ENCODE measurements around the gene NPLOC4.

NPLOC4 gene

DNA sequence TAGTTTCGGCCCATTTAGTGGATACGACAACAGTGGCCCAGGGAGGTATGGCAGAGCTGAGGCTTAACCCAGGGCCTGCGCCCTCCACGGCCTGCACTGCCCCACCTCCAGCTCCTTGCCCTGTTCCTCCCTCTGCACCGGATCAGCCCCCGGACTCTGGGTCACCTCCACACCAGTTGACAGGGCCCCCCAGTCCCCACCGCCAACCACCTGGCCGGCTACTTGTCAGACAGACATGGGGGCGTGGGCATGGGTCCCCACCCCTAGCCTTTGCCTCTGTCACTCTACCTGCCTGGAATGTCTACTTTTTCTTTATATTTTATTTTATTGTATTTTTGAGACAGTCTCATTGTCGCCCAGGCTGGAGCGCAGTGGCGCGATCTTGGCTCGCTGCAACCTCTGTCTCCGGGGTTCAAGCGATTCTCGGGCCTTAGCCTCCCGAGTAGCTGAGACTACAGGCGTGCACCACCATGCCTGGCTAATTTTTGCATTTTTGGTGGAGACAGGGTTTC, 121.3 kb downstream of the NPLOC4 start:
- DNase-seq: no peak

DNA sequence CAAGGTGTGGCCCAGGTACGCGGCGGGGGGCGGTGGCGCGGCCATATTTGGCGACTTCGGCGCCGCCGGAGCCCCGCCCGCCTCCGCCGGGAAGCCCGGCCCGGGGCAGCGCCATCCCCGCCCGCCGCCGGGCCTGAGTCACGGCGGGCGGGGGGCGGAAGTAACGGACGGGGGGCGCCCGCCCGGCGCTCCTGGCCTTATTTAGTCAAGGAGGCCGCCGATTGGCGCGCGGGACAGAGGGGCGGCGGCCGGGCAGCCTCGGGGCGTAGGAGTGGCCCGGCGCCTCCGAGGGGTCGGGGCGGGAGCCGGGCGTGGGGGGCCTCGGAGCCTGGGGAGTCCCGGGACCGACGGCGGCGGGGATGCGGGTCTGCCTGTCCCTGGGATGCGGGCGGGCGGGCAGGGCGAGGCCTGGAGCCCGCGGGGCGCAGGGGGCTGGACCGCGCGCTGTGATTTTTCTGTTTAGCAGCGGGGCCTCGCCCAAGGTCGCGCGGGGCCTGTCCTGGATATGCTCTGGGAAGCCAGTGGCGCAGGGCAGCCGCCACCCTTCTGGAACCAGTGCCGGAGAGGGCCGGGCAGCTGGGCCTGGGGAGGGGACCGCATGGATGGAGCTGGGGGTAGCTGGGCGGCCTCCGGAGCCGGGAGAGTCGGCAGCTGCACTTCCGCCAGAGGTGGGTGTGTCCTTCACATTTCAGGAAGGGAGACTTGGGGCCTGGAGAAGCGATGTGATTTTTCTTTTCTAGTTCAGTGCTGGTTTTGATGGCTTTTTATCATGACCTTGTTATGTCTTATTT, 122.0 kb downstream of the NPLOC4 start:
- DNase-seq: peak; percentile 59

DNA sequence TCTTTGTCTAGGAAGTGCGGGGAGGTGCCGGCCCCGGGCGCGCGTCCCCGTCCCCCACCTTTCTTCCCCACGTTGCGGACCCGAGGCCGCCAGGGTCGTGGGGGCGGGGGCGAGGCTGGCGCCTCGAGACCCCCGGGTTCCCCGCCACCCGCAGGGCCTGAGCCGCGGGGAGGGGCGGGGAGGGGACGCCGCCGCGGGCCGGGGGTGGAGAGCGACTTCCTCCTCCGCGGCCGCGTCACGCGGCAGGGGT, 122.5 kb downstream of the NPLOC4 start:
- no peak for DNase-seq

DNA sequence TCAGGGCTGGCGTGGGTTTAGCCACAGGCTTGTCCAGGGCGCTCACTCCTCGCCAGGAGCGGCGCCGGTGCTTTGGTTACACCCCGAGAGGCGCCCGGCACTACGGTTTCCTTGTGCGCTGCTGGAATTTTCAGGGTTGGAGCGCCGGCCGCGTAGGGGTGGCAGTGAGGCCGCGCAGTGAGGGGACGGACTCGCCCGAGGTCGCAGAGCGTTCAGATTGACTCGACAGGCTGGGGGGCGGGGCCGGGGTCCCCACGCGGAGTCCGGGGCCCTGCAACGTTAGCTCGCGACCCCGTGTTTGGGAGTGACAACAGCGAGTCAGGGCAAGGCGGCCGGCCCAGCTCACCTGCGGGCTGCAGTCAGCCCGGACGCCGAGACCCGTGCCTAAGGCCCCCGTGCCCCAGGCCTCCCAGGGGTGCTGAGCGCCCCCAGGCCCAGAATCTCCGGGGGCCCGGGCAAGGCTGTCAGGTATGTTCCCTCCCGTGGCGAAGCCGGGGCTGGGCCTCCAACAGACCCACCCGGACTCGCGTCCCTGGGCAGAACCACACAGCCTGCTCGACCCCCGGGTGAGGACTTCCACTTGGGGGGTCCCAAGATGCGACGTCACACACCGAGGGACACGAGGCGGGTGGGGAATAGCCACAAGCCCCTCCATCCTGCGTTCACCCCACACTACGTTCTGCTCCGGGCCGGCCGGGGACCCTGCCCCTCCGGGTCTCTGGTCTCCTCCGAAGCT, 123.0 kb downstream of the NPLOC4 start:
- peak; percentile 52 for DNase-seq

DNA sequence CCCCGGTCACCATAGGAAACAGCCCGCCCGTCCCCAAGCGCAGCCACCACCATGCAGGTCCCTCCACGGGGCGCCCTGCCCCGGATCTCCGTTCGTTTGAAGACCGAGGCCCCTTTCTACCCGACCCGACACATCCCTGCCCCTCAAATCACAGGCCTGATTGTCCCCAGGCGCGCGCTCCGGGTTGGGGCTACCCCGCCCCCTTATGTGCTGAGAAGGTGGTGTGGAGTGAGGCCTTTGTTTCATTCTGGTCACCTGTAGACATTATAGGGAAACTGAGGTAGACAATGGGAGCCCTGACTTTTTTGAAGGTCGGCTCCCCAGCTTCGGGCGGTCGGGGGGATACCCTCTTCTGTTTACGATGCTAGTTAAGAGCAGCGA, 123.5 kb downstream of the NPLOC4 start:
- no peak for DNase-seq

DNA sequence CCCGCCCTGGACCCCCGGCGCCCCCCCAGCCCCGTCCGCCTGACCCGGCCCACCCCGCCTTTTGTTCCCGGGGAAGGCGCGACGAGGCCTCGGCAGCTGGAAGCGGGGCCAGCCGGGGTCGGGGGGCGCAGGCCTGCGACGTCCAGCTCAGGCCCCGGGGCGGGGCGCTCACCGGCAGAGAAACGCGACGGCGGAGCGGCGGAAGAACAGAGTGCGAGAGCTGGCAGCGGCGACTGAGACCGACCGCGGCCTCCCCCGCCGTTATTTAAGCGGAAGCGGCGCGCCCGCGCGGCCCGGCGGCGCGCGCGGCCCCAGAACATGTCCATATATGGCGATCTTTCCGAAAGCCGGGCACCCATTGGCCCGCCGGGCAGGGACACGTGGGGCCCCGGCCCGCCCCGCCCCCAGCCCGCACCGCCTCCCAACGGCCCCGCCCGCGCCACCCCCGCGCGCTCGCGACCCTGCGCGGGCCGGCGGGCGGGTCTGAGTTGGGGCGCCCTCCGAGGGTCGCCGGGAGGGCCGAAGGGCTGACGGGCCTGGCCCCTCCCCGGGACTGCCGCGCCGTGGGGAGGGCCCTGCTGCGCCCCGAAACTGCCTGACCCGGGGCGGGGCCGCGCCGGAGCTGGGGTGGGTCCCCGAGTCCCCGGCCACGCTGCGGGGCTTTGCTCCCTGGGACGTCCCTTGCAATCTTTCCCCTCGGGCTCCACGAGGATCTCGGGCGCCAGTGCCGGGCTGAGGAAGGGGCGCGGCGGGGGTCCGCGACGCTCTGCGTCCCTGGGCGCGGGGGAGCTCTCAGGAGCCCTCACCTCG, 124.1 kb downstream of the NPLOC4 start, which contains the start of gene ACTG1:
Gene ACTG1 (minus strand): TSS at position 238 of the 810 bp plus-strand sequence. CDS start 445 bp downstream, outside the sequence.
- DNase-seq: peak; percentile 84

DNA sequence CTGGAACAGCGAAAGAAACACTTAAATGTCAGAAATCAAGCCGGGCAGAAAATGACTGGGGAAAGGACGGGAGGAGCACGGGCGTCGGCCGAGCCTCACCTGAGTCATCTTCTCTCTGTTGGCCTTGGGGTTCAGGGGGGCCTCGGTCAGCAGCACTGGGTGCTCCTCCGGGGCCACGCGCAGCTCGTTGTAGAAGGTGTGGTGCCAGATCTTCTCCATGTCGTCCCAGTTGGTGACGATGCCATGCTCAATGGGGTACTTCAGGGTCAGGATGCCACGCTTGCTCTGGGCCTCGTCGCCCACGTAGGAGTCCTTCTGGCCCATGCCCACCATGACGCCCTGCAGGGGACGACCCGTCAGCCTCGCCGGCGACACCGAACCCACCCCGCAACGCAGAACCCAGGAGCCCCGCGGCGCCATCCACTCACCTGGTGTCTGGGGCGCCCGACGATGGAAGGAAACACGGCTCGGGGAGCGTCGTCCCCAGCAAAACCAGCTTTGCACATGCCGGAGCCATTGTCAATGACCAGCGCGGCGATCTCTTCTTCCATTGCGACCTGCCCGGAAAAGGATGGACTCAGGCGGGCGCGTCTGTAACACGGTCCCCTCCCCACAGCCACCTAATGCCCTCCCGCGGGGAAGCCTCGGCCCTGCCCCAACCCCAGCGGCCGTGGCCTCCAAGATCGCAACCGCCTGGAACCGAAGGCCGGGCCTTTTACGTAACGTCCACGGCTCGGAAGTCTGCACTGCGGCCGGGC, 124.9 kb downstream of the NPLOC4 start:
- DNase-seq: no peak

DNA sequence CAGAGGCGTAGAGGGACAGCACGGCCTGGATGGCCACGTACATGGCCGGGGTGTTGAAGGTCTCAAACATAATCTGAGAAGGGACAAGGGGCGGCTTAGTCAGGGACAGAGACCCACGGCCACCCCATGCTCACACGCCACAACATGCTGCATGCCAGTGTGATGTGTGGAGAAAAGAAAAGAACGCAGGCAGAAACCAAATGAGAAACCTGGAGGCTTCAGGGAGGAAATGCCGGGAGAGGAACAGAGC, 125.4 kb downstream of the NPLOC4 start:
- DNase-seq: no peak

DNA sequence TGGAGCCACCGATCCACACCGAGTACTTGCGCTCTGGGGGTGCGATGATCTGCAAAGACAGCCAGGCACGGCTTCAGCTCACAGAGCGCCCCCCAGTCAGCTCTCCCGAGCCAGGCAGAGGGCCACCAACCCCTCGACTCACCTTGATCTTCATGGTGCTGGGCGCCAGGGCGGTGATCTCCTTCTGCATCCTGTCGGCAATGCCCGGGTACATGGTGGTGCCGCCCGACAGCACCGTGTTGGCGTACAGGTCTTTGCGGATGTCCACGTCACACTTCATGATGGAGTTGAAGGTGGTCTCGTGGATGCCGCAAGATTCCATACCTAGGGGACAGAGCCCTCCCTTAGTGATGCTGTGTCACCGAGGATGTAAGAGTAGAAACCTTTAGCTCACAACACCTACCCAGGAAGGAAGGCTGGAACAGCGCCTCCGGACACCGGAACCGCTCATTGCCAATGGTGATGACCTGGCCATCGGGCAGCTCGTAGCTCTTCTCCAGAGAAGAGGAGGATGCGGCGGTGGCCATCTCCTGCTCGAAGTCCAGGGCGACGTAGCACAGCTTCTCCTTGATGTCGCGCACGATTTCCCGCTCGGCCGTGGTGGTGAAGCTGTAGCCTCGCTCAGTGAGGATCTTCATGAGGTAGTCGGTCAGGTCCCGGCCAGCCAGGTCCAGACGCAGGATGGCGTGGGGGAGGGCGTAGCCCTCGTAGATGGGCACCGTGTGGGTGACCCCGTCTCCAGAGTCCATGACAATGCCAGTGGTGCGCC, 125.9 kb downstream of the NPLOC4 start:
- no peak for DNase-seq

DNA sequence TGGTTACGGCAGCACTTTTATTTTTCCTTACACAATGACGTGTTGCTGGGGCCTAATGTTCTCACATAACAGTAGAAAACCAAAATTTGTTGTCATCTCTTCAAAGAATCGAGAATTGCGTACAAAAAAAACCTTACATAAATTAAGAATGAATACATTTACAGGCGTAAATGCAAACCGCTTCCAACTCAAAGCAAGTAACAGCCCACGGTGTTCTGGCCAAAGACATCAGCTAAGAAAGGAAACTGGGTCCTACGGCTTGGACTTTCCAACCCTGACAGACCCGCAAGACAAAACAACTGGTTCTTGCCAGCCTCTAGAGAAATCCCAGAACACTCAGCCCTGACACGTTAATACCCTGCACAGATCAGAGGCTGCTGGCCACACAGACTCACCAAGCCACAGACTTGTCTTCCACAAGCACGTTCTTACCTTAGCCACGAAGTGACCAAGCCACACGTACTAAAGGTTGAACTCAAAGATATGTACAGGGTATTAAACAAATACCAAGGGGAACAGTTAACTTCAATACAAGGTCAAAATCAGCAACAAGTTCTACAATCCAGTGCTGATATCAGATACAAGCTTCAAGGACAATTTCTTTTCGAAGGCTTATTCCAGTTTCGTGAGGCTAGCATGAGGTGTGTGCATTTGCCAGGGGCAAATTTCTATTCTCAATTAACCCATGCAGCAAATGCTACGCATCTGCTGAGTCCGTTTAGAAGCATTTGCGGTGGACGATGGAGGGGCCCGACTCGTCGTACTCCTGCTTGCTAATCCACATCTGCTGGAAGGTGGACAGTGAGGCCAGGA, 126.7 kb downstream of the NPLOC4 start:
- DNase-seq: no peak

DNA sequence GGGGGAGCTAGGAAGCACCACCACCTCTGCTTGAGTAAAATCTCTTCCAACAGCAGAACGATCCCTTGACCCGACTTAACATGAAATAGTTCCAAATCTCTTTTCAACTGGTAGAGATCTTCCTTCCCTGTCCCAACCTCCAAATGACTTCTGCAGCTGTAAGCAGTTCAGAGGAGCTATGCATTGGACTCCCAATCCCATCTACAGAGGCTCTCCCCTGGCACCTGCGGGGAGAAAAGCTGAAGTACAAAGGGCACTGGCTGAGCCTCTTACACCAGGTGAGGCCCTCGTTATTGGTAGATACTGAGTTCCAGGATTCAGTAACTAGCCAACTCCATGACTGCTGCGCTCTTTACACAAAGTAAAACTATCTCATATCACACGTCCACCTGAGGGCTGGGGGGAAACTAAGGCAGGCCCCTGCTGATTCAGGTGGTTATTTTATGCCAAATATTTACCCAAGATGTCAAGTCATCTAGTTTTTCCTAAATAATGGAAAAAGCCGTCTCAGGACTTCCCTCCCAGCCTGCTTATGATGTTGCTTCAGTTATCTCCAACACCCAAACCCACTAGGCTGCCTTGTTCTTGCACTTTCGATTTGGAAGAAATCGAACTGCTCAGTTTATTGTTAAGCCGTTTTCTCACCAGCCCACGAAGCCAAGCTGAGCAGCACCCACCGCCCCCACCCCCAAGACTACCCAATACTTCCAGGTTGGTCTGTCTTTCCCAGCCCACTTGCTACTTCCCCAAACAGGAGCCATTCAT, 127.5 kb downstream of the NPLOC4 start:
- no peak for DNase-seq

DNA sequence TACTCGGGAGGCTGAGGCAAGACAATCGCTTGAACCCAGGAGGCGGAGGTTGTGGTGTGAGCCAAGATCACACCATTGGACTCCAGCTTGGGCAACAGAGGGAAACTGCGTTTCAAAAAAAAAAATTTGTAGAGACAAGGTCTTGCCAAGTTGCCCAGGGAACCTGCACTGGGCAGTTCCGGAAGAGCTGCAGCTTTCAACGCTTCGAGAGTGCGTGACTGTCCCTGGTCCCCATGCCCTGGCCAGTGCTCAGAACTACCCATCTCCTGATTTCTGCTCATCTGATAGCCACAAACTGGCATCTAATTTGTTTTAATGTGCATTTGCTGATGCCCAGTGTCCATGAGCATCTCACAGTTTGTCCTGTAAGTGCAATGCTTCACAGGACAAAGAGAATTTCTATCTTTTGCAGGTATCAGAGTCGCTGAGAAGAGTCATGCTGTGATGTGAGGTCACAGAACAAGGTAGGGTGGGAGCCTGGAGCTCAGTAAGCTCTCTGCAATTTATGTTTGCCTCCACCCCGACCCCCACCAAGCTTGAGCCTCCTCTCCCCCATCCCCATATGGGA, 128.2 kb downstream of the NPLOC4 start:
- DNase-seq: no peak
